DMS53 treated with DMSO at 0.1 percent for 48 hours (cell line): ENCODE data around the gene HOXC12.

Source experiments
- DNase-seq: peaks from one replicate; lab custom pipeline; 2025; ENCODE audit not compliant: unreplicated experiment; lab: John Stamatoyannopoulos, UW

The HOXC12 gene

DNA sequence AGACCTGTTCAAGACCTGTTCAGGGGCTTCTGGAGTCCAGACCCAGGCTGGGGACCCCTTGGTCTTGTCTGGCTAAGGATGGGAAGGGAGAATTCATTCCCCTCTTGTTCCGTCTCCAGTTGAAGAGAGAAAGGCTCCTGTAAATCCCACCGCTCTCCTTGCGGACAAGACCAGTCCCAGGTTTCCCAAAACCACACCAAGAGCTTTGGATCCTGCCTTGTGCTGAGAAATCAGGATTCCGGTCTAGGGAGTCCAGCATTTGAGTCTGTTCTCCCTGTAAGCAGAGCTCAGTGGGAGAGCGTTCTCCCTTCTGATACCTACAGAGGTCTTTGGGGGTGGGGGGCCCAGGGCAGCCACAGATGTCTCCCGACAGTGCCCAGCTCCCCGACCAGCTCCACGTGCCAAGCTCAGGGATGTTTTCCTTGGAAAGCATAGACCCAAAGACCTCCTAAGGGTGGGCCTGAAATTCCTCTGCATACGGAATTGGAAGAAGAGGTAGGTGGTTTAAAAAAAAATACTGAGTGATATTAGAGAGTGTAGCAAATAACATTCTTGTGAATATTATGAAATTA lies 14.2 kb upstream of the HOXC12 start:
- DNase-seq = no peak

GRCh38 chr12:53941187-53941586 lies 13.5 kb upstream of the HOXC12 start:
- no peak for DNase-seq

DNA sequence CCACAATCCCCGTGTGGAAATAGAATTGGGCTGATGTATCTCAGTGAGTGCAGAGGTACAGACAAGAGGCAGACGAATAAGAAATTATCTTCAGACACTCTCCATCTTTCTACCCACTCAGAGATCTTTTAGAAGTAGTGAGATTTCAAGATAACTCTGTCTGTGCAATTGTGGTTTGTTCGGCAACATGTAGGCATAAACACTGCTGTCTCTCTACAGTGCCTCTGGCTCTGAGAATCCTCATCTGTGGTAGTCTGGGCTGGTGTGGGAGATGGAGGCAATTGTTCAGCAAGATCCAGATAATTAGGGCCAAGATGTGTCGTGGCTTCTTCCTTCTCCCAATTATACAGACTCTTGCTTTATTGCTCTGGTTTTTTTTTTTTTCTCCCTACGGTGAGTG lies 13.0 kb upstream of the HOXC12 start:
- DNase-seq = no peak

DNA sequence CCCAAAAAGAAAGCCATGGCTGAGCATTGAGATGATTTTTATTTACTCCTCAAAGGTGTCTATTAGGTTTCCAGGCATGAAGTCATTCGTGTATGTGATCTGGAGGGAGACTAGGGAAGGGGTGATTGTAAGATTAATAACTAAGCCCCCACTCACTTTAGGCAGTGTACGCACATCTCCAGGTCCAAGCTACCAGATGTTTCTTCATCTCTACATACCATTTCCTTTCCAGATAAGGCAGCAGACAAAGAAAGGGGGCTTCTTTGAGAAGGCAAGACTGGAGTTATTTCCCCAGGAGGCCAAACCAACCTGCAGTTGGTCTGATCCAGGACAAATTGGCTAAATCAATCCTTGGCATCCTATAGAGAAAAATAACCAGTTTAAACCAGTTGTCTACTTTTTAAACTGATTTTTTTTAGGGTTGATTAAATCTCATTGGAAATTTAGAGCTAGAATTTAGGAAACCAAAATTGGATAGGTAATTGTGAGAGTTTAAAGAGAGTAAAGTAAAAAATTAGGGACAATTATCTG lies 12.2 kb upstream of the HOXC12 start:
- no peak for DNase-seq

DNA sequence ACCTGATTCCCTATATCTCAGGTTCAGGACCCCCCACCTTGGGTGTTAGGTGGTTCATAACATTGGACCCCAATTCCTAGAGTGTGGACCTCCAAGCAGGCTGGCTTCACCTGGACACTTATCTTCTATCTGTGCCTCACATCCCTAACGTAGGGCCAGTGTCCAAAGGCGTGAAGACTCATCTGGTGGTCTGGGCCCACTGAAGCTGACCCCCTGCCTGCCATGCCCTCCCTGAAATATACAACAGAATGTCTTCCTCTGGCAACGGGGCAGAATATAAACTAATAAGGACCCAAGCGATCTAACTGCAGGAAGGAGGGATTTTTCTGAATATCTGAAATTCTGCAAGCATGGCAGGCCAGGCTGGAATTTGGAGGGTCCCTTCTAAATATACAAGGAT lies 10.5 kb upstream of the HOXC12 start:
- DNase-seq = no peak

- DNase-seq = no peak
These were observed 9.5 kb upstream of the HOXC12 start for GRCh38 chr12:53944907-53945847.

GRCh38 chr12:53947743-53948142 lies 7.0 kb upstream of the HOXC12 start:
- DNase-seq = no peak

DNA sequence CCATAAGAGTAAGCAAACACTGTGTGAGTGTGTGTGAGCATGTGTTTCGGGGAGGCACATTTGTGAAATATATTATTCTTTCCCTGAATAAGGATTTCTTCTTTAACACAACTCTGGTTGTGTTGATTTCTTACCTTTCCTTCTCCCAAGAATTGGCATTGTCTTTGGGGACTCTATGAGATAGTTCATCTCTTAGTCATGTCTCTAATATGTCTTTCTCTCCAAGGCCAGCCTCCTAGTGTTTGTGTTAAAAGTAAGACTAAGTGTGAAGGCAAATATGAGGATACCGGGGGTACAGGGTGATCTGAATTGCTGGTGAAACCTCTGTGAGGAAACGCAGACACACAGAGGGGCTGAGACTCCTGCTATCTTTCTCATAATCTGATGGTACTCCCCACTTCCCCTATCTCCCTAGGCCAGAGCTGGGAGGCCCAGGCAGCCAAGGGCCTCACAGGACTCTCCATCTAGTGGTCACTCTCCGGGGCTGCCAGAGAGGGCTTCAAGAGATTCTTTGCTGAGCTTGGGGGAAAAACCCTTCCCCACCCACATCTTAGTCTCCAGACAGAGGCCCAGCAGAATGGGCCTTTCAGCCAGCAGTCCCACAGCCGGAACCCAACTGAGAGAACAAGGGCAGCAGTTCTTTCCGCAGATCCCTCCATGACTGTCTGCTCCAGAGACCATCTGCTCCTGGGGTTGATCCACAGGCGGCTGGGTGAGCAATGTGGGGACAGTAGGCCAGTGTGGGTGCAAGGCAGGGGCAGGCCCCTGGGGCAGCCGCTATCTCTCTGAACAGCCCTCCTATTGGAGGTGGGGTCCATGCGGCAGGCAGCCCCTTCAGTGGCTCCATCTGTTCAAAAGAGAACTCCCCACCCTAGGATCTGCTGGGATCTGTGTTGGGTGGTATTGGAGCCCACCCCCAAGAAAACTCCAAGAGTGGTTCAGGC lies 5.8 kb upstream of the HOXC12 start:
- no peak for DNase-seq

- DNase-seq = no peak
These were observed 4.9 kb upstream of the HOXC12 start for GRCh38 chr12:53949631-53950436.

- DNase-seq = no peak
These were observed 4.3 kb upstream of the HOXC12 start for GRCh38 chr12:53950437-53950773.

DNA sequence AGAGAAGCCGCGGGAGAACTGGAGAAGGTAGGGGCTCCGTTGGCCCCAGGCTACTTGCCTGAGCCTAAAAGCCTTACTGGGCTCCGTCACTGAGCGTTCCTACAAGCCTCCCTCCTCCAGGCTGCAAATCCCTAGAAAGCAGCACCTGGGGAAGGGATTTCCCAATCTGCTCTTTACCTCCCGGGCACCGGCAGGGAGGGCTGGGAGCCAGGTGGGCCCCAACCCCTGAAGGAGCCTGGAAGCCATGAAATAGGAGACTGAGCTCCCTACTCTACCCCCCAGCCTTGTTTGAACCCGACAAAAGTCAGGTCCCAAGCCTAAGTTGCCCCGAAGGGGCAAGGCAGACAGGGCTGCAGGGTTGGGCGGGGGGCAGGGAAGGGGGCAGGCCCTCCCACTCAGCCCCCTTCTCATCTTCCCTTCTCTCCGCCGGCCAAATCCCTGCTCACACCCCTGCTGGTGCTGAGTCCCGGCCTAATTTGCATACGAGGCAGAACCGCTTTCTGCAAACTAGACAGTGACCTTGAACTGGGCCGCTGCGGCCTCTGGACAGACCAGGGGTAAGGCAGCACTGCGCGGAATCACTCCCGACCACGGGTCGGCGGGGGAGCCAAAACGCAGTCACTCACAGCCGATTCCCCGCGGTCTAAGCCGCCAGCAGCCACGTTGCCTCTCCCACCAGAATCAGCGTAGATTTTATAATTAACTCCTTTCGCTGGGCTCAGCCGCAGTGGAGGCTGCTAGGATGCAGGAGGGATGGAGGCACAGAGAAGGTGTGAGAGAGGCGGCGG lies 3.7 kb upstream of the HOXC12 start:
- no peak for DNase-seq

DNA sequence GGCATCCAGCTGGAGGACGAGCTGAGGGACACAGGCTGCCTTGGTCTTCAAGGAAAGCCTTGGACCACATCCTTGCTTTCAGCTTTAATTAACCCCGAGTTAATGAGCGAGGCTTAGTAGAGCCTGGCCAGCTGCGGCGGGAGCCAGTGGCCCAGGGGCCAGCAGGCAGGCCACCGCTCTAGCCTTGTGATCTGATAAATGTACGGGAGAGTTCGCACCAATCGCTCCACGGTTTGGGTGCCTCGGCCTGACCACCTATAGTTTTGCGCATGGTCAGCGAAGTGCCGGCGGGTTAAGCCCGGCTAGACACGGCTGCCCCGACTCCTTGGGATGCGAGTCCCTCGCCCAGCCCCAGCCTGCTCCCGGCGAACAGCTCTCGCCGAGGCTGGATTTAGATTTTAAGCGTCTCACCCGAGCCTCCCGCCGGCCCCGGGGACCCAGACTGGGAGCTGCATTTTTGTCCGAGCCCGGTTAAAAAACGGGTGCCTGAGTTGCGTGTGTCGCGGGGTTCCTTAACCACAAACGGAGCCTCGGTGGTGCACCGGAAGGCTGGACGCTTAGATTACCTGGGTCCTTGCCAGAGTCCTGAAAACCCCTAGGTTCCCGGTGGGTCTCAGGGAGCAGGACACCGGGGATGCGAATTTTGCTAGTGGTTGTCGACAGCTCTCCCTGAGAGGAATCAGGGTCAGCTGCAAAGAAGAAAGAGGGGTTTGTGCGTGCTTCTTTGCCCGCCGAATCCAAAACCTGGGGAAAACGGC lies 2.9 kb upstream of the HOXC12 start:
- no peak for DNase-seq

DNA sequence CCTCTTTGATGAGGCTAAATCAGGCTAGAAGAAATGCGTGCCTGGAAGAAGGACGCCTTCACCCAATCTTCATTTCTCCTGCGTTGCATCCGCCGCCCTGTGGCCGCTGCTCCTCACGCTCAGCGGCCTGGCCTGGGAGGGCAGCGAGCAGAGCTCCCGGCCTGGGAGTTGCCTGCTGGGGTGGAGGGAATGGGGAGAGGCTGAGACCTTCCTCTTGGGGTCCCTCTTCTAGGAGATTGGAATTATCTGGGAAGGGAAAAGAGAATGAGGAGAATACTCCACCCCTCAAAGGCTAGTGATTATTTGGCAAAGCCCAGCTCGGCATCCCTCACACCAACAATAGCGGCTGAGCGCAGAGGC lies 2.4 kb upstream of the HOXC12 start:
- no peak for DNase-seq

GRCh38 chr12:53952871-53953734 lies 1.6 kb upstream of the HOXC12 start:
- DNase-seq = no peak

- DNase-seq = no peak
These were observed 641 bp upstream of the HOXC12 start for GRCh38 chr12:53953831-53954693.

DNA sequence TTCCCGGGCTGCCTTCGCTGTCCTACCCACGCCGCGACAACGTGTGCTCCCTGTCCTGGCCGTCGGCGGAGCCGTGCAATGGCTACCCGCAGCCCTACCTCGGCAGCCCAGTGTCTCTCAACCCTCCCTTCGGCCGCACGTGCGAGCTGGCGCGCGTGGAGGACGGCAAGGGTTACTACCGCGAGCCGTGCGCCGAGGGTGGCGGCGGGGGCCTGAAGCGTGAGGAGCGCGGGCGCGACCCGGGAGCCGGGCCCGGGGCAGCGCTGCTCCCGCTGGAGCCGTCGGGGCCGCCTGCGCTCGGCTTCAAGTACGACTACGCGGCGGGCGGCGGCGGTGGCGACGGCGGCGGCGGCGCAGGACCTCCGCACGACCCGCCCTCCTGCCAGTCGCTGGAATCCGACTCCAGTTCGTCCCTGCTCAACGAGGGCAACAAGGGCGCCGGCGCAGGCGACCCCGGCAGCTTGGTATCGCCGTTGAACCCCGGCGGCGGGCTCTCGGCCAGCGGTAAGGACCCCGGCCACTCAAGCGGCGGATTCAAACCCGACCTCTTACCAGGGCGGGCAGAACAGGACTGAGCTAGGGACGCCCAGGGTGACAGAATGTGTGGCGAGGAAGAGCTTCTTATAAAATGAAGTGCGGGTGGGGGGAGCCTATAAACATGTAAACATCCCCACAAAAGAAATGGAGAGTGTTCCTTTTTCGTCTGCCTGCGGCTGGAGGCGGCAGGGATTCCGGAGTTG lies 503 bp downstream of the HOXC12 start:
- no peak for DNase-seq
